Mesangial cell (primary cell): Measurements from ENCODE around the gene PKIG. TPM values are rescaled to one million over a fixed set of nuclear protein-coding genes. Genes with fewer than 3 reads are reported as not detected.

Experiments used
- total RNA-seq: library from RNA; depleted of rRNA; stranded (reverse); fragments of >200 nt; gene quantifications from 2 replicates; pipeline ENCODE4 v1.2.3, GENCODE V29; 2015

Gene PKIG
- total RNA-seq = 36.3 and 52.0 TPM in 2 replicates

DNA sequence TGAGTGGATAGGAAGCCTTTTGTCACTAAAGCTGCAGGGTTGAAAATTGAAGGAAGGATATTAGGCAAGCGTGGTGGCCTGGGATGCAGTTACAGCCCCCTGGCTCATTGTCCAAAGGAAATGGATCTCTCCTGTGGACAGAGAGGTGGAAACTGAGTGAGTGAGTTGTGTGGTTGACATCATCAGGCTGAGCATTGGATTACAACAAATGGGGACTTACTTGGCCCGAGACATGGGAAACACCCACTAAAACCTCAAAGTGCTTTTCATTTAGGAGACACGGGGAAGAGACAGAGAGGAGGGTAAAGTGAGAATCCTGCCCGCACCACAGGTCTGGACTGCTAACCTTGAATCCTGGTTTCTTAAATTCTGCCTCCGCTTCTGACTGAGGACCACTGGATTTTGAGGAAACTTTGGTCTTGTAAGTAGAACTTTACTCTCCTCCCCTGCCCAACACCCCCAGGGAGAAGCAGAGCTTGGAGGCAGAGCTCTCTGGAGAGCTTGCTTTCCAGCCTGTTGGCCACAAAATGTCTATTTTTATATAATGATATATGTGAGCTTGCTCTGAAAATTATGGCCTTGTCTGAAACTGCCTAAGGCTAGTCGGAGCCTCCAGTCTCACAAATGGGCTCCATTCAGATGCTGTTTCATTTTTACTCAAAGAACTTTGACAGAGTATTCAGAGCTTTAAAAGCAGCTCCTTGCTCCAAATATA lies at the start of gene PKIG:
PKIG (plus strand) TSS at position 269 of the 715 bp plus-strand sequence. CDS start 31,978 bp downstream, outside the sequence.

DNA sequence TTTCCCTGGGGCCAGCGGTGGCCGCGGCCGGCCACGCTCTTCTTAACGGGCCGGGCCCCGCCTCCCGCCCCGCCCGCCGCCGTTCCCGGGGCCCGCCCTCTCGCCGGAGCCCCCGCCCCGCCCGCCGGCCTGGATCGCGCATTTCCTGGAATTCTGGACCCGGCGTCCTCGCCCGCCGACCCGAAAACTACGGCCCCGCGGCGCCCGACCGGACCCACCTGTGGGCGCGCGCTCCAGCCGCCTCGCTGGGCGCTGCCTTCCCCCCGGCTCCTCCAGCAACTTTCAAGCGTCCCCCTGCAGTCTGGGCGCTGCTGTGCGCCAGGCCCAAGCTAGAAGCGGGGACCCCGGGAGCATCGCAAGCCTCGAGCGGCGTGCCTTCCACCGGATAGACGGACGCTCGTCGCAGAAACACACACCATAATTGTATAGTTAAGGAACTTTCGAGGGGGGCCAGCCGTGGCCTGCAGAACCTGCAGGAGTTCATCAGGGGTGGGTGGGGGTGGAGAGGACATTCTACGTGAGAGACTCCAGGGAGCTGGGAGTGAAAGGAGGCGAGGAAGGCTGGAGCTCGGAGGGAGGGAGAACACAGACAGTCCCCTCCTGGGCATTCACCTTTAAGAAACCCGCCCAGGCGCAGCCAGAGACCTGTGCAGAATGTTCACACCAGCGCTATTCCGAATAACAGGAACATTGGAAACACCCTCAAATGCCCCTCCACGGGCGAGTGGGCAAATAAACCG lies 69.5 kb downstream of the PKIG start, which contains the start of gene ADA:
ADA (minus strand) TSS at position 16 of the 740 bp plus-strand sequence. CDS start 92 bp downstream, outside the sequence.

Other genes with a start within 250 kb of the PKIG start
- not detected in 2 replicates for gene R3HDML, start 245.5 kb upstream of the PKIG start, total RNA-seq
- not detected in 2 replicates for gene HNF4A, start 226.9 kb upstream of the PKIG start, total RNA-seq
- gene TTPAL, start 106.7 kb upstream of the PKIG start, total RNA-seq = 7.0 and 12.1 TPM in 2 replicates
- 64.5 and 98.0 TPM in 2 replicates for gene SERINC3, start 60.5 kb upstream of the PKIG start, total RNA-seq
- 18.9 and 30.5 TPM in 2 replicates for gene ADA, start 69.1 kb downstream of the PKIG start, total RNA-seq
- gene CCN5, start 132.8 kb downstream of the PKIG start, total RNA-seq = 0.25 TPM in 1 of 2 replicates, not detected in the other
- under 0.01 and 1.8 TPM in 2 replicates for gene KCNK15, start 163.3 kb downstream of the PKIG start, total RNA-seq
- gene RIMS4, start 228.0 kb downstream of the PKIG start, total RNA-seq = not detected in 2 replicates